ENCODE data around the gene CPA3. TPM values are rescaled to one million over a fixed set of nuclear protein-coding genes. Genes with fewer than 3 reads are reported as not detected.

The CPA3 gene
- total and polyA plus RNA-seq, 10 of the 15 experiments (the other 5 are each of a cell fraction or from before 2014, with no cell fraction given), result not detected

- ChIA-PET POLR2A (interaction anchor here (0.6 kb wide), 1 partner anchor 120 kb away, joined by 3 read pairs; no protein-coding TSS in a partner anchor), CTCF (no interaction called here), RAD21 (ENCODE audit: unreplicated experiment) (no interaction called here), SMC1A (ENCODE audit: uncharacterized antibody, unreplicated experiment) (no interaction called here)
- no TSS peak for BruUV-seq (replicated peaks)
- no peak overlapping the region for H2AFZ ChIP-seq (ENCODE audit: control insufficient read depth, low read depth, low read length)
- no peak for ATAC-seq
- in situ Hi-C loops (cut with MboI) (no loop called here), intact Hi-C loops (cut with micrococcal nuclease; ENCODE audit: unreplicated experiment) (no loop called here)
- DNase-seq (ENCODE audit: low read depth, low spot score), result no peak
- no peaks in the 10 kb centered on the region for H3K36me3 ChIP-seq (ENCODE audit: control insufficient read depth in 2 of 2, insufficient read depth in 2 of 2, low read length in 1 of 2)
- H3K27ac ChIP-seq (ENCODE audit: control insufficient read depth, insufficient read depth), result no peak overlapping the region
- H3K4me2 ChIP-seq (ENCODE audit: control insufficient read depth, insufficient read depth), result no peak overlapping the region
- no peaks in the 10 kb centered on the region; a peak in 1 of 4 replicates for H3K27me3 ChIP-seq (replicated peaks in 1 of 2; ENCODE audit: control insufficient read depth in 2 of 2, insufficient read depth in 2 of 2, low read length in 1 of 2)
- H3K4me3 ChIP-seq, result no peak overlapping the region
- TF ChIP-seq BCLAF1 (IDR thresholded peaks at IDR 0.05) (no peak), MTA2 (IDR thresholded peaks at IDR 0.05; ENCODE audit: low read depth) (no peak), RUNX3 (IDR thresholded peaks at IDR 0.05; ENCODE audit: low read length) (no peak), BMI1 (IDR thresholded peaks at IDR 0.05; ENCODE audit: borderline replicate concordance) (no peak), CHD1 (IDR thresholded peaks at IDR 0.05; ENCODE audit: low read depth, low read length) (no peak), SREBF1 (IDR thresholded peaks at IDR 0.05; ENCODE audit: low read length) (no peak), FOXK2 (IDR thresholded peaks at IDR 0.05) (no peak), ZNF207 (IDR thresholded peaks at IDR 0.05; ENCODE audit: borderline replicate concordance) (no peak), ZNF274 (IDR thresholded peaks at IDR 0.05; ENCODE audit: insufficient read depth, insufficient read length) (no peak), MYB (IDR thresholded peaks at IDR 0.05; ENCODE audit: borderline replicate concordance, low read depth, low read length) (no peak), DPF2 (IDR thresholded peaks at IDR 0.05) (no peak), SIX5 (IDR thresholded peaks at IDR 0.05; ENCODE audit: low read depth, low read length, severe bottlenecking) (no peak), USF1 (IDR thresholded peaks at IDR 0.05; ENCODE audit: borderline replicate concordance, extremely low read length, insufficient read depth, low read depth, low read length) (no peak), MEF2B (IDR thresholded peaks at IDR 0.05; ENCODE audit: partially characterized antibody, poor library complexity, severe bottlenecking) (no peak)
- TF ChIP-seq, protein P1, sequence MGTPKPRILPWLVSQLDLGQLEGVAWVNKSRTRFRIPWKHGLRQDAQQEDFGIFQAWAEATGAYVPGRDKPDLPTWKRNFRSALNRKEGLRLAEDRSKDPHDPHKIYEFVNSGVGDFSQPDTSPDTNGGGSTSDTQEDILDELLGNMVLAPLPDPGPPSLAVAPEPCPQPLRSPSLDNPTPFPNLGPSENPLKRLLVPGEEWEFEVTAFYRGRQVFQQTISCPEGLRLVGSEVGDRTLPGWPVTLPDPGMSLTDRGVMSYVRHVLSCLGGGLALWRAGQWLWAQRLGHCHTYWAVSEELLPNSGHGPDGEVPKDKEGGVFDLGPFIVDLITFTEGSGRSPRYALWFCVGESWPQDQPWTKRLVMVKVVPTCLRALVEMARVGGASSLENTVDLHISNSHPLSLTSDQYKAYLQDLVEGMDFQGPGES (IDR thresholded peaks at IDR 0.05), result no peak
- TF ChIP-seq, protein P2, sequence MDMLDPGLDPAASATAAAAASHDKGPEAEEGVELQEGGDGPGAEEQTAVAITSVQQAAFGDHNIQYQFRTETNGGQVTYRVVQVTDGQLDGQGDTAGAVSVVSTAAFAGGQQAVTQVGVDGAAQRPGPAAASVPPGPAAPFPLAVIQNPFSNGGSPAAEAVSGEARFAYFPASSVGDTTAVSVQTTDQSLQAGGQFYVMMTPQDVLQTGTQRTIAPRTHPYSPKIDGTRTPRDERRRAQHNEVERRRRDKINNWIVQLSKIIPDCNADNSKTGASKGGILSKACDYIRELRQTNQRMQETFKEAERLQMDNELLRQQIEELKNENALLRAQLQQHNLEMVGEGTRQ (IDR thresholded peaks at IDR 0.05; ENCODE audit: borderline replicate concordance, low read depth, low read length), result no peak
- TF ChIP-seq, protein P3, sequence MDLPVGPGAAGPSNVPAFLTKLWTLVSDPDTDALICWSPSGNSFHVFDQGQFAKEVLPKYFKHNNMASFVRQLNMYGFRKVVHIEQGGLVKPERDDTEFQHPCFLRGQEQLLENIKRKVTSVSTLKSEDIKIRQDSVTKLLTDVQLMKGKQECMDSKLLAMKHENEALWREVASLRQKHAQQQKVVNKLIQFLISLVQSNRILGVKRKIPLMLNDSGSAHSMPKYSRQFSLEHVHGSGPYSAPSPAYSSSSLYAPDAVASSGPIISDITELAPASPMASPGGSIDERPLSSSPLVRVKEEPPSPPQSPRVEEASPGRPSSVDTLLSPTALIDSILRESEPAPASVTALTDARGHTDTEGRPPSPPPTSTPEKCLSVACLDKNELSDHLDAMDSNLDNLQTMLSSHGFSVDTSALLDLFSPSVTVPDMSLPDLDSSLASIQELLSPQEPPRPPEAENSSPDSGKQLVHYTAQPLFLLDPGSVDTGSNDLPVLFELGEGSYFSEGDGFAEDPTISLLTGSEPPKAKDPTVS (IDR thresholded peaks at IDR 0.05; ENCODE audit: low read depth, low read length), result no peak
- no peaks in the 10 kb centered on the region for H3K4me1 ChIP-seq (ENCODE audit: control insufficient read depth, insufficient read depth, low read length)
- no peaks in the 10 kb centered on the region for H3K9me3 ChIP-seq (replicated peaks; ENCODE audit: control insufficient read depth, insufficient read depth, low read length)
- no peaks in the 10 kb centered on the region for H4K20me1 ChIP-seq (ENCODE audit: control insufficient read depth, insufficient read depth)
- WGBS (ENCODE audit: insufficient coverage, insufficient replicate concordance, low lambda C conversion rate, missing lambda C conversion rate), result 37% methylated on average over 11 of the region's 11 CpGs
- FAIRE-seq, result no peak
- no peak overlapping the region for H3K9ac ChIP-seq (ENCODE audit: control insufficient read depth, insufficient read depth, low read length)
- H3K79me2 ChIP-seq (ENCODE audit: control insufficient read depth, insufficient read depth, low read length), result no peaks in the 10 kb centered on the region
These were observed 49.6 kb upstream of the CPA3 start for GRCh38 chr3:148815316-148816110.
